GM12874 (cell line): ENCODE results near the gene KLHL29.

Experiments
- CTCF ChIP-seq: IDR thresholded peaks from 2 replicates; pipeline ENCODE4 v1.5.1; 2011; ENCODE audit warnings: low read depth, mild to moderate bottlenecking, control low read depth, low read length, moderate library complexity; ENCODE audit not compliant: insufficient read depth

KLHL29 gene

GRCh38 chr2:23387845-23388244 lies 2.9 kb downstream of the KLHL29 start:
- TF ChIP-seq CTCF = no peak

DNA sequence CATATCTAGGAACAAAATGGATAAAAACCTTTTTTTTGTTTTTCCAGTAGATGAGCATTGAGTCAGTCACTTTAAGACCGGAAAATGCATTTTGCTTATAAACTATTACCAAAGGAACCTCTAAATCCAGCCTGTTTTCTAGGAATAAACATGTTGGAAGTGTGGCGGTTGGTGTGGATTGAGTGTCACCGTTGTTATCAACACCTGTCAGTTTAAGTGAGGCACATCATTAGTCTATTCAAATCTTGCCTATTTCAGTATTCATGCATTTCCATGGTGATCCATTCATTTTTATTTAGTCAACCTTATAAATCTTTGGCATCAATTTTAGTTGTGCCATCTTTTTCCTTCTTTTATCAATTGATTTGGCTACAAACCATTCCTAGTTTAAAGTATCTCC lies 3.3 kb downstream of the KLHL29 start:
- TF ChIP-seq CTCF = no peak

GRCh38 chr2:23388756-23389514 lies 4.0 kb downstream of the KLHL29 start:
- TF ChIP-seq CTCF = no peak

DNA sequence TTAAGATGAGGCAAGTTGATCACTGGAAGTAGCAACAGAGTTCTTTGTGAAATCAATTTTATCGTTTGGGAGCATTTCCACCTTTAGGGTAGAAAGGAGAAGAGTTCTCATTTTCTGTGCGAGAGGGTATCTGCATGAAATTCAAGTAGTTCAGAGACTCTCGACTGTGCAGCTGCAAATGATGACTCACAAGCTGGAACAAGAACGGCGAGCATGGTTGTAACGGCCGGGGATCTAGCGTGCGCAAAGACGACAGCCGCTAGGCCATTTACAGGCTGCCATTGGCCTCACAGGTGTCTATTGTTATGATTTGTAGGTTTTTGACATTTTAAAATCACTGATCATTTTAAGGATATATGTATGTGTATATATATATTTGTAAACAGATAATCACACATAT lies 5.2 kb downstream of the KLHL29 start:
- TF ChIP-seq CTCF = no peak

DNA sequence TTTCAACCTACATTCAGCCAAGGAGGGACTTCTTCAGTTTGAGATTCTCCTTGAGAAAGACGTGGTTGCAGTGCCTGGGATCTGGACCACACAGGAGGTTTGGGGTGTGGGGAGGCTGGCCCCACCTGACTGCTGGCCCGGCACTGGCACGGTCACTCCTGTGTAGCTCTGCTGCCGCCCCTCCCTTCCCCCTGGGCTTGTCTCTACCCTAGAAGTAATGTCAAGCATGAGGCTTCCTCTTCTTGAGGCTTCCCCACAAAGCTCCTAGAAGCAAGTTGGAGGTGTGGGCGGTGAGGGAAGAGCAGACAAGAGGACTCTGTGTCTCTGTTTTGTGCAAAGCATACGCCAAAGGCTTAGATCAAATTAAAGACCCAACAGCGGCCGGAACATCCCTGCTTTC lies 8.7 kb downstream of the KLHL29 start:
- TF ChIP-seq CTCF = no peak

- TF ChIP-seq CTCF = no peak
Measured at GRCh38 chr2:23394700-23395099, 9.7 kb downstream of the KLHL29 start.

DNA sequence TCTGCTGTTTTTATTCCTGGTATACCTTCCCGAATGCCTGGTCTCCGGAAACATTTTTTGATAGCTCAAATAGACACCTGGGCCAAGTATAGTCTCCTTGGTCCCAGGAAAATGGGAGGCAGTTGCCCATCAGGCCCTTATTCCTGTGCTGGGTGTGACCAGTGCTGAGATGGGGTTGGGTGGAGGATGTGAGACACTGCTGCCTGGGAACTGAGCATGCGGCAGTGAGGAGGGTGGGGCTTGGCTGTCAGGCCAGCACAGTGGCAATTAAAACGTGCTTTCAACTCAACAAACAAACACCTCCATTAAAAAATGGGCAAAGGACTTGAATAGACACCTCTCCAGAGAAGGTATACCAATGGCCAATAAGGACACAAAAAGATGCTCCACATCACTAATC lies 12.5 kb downstream of the KLHL29 start:
- TF ChIP-seq CTCF = no peak
